GM04504 (cell line): ENCODE results near the gene DHRS12.

Experiments used
- DNase-seq: peaks from one replicate; pipeline ENCODE4 v3.0.0-alpha.2; 2012; ENCODE audit warnings: low read depth

Gene DHRS12

DNA sequence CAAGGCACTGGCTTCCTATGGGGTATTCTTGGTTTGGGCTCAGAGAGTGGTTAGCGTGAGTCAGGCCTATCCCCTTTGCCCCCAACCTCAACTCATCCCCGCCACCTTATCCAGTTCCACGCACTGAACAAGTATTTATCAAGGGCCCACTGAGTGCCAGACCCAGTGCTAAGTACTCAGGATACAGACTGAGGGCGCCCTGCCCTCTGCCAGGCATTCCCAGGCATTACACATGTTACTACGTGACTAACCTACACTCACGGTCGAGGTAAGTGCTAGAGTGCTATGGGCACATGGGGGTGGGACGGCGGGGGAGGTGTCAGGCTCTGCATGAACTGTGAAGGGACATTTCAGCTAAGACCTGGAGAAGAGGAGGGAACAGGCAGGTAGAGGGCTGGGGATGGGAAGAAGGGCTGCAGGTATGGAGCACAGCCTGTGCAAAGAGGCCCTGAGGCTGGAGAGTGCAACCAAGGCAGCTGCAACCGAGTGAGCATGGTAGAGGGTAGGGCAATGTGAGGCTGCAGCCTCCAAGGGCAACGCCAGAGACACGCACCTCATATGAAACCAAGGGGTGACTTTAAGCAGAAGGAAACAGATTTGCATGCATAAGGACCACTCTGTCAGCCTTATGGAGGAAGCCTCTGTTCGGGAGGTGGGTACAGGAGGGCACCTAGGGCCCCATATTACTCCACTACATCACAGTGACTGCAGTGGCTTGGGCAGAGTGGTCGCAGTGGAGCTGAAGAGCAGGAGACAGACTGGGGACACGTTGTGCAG is 22.5 kb downstream of the DHRS12 start:
- DNase-seq = no peak

- DNase-seq = no peak
These were observed 23.9 kb downstream of the DHRS12 start for GRCh38 chr13:51780099-51780498.

DNA sequence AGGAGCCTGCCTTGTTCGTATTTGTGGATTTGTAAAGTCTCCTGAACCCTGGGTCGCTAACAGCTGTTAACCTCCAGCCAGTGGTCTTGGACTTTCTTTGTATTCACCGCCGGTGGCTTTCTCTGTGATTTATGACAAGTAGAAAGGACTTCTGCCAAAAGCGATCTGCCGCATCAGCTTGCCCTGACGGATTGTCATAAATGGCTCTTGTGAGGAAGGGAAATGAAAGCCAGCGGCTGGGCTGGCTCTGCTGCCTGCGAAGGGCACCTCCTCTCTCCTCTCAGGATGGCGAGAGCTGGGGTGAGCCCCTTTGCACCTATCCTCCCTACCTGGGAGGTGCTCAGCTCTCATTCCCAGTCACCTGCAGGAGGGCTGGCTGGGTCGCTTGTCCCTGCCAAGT is 25.6 kb downstream of the DHRS12 start:
- DNase-seq = no peak

DNA sequence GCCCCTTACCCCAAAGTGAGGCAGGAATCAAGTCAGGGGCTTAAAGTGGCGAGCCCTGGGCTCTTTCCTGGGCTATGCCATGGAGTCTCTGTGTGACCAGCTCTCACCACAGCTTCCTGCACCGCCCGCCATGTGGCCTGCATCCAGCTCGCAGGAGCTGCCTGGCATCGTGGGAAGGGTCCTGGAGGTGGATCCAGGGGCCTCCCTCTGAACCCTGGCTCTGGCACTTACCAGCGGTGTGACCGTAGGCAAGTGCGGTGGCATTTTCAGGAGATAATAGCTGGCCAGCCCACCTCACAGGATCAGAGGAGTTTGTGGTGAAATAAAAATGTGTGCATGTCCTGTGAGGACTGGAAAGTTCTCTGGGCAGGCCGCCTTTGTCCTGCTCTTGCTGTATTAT is 26.0 kb downstream of the DHRS12 start:
- no peak for DNase-seq

GRCh38 chr13:51776179-51776578 is 27.8 kb downstream of the DHRS12 start:
- no peak for DNase-seq

GRCh38 chr13:51773515-51773914 is 30.4 kb downstream of the DHRS12 start:
- no peak for DNase-seq

DNA sequence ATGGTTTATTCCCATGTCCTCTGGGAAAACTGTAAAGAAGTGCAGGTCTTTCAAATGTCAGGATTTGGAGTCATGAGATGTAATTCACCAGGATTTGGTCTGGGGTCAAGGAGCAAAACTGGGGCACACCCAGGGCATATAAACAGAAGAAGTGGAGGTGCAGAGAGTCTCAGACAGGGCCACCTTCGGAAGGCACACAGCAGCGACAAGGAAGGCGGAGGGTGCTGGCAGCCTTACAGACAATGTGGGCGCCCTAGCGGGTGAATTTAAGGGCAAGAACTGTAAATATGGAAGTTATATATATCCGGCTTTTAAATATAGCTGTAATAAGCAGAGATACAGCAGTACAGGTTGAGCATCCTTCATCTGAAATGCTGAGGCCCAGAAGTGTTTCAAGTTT is 31.2 kb downstream of the DHRS12 start:
- DNase-seq = no peak

GRCh38 chr13:51772105-51772455 is 31.9 kb downstream of the DHRS12 start:
- no peak for DNase-seq

DNA sequence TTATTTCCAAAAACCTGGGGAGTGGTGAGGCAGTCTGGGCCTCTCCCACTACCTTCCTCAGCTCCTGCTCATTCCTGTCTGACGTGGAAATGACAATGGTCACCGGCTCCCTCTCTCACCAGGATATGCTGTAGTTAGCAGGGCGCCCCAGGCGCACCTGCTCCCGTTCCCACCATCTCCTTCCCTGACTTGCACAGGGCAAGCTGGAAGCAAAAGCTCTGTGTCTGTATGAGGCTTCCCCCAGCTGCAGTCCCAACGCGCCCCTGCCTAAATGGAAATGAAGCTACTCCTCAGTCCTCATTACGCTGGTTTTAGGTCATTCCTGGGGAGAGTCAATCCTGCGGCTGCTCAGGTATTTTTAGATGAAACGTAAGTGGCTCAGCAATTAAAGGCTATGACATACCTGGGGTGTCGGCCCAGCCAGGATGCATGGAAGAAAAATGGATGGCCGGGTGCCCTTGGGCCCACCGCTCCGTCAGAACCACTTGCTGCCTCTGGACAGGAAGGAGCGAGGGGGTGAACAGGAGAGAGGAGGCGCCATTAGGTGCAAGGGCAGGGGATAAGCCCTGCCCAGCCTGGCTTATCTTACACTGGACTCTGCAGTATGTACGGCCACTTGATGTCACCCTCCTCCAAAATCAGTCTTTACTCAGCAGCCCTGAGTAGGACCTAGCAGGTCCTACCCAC is 32.4 kb downstream of the DHRS12 start:
- DNase-seq = no peak

GRCh38 chr13:51770681-51771417 is 33.1 kb downstream of the DHRS12 start:
- DNase-seq = no peak

DNA sequence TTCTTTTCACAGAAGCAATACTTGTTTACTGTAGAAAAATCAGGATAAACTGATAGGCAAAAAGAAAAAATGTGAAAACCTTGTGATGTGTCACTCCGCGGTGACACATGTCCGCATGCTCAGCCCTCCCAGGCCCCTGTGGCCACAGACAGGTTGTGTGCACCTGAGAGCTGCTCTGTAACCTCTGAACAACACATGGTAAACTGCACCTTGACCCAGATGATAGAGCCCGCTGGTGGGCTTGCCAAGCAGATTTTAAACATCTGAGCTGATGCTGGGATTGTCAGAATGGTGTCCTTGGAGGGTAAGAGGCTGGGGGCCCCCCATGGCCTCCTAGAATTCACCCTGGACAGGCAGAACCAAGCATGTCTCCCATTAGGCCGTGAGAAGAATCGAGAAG is 33.8 kb downstream of the DHRS12 start:
- DNase-seq = no peak

DNA sequence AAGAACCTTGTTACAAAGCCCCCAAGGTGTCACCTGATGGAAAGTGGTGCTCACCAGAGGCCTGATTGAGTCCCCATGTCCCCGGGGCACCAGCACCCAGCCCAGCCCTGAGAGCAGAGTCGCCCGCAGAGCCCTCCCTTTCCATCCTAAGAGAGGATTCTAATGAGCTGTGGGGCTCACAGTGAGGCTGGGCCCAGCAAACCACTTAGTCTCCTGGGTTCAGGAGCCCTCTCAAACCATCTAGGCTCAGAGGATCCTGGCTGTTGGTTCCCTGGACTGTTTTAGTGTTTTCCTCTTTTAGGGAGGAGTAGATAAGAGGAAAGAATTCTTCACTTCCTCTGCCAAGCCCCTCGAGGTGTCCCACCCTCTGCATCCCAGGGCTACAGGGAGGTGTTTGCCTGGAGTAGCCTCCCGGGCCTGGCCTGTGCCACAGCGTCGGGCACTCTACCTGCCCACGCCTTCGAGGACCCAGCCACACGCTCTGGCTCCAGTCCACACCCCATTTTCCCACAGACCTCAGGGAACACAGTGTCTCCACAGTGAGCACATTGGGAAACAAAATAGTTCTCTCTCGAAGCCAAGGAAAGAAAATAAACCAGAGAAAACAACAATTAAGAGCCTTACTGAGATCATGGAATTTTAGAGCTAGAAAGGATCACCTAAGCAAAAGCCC is 34.4 kb downstream of the DHRS12 start:
- no peak for DNase-seq

DNA sequence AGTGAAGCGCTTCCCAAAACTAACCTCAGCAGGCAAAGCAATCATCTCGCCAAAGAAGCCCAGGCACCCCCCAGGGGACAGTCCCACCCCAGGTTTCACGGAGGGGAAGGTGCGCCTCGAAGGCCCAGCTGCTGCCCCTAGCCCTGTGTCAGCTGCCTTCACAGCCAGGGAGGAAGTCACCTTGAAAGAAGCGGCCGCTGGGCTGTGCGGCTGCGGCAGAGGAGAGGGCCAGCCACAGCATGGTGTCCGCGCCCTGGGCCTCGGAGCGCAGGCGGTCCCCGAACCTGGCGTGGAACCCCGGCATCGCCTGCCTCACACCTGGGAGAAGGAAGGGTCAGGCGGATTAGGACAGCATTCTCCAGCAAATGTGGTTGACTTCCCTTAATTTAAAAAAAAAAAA is 35.0 kb downstream of the DHRS12 start:
- no peak for DNase-seq

DNA sequence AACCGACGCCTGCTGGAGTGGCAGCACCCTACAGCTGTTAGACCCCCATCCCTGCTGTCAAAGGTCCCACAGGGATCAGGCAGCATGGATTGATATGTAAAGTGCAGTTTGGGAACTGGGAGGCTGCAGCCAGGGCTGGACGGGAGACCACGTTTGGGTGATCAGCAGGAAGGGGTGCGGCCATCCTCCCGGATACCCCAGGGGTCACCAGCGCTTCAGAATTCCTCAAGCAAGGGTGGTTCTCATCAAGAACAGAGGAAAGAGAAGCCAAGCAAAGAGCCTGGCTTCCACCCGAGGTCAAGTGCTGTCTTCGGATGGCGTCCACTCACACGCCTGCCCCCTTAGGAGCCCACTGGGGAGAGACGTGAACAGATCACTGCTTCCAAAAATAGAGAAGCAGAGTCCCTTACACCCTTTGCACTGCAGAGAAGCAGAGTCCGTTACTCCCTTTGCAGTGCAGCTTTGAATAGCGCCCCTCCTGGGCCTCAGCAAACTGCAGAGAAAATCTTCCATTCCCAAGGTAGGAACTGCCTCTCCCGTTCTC is 35.5 kb downstream of the DHRS12 start:
- no peak for DNase-seq

GRCh38 chr13:51767100-51767499 is 36.9 kb downstream of the DHRS12 start:
- no peak for DNase-seq

GRCh38 chr13:51765142-51765515 is 38.8 kb downstream of the DHRS12 start:
- no peak for DNase-seq

DNA sequence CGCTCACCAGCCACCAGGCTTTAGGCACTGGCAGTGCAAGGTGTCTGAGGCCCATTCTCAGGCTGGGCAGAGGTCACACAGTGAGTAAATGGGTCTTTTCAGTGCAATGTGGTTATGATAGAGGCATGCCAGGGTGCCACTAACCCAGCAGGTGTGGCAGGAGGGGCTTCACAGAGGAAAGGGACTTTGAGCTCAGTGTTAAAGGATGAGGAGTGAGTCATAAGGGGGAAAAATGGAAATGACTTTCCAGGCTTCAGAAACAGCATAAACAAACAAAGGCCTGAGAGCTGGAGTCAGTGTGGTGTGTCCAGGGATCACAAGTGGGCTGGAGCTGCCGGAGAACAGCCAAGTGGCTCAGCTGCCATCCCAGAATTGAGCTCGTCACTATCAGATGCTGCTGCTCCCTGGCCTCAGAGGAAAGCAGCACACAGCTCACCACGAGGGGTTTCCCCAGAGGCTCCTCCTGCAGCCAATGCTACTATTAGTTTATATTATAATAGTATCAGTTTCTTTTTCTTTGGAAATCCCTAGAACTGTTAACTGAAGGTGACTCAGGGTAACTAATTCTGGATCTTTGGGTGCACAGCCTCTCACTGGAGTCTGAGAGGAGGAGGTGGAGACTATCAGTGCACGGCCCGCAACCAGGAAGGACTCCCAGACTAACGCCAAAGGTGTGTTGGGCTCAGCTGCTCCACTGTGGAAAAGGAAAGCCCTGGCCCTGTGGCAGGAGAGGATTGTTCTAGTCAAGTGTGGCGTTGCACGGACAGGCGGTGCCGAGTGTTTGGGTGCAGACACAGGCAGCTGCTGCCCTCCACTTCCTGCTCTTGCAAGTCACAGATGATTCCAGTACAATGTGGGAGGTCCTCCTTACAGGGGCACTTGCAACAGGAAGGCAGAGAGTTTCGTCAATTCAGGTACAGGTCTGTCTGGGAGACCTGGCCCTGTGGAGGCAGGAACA is 39.5 kb downstream of the DHRS12 start:
- no peak for DNase-seq

DNA sequence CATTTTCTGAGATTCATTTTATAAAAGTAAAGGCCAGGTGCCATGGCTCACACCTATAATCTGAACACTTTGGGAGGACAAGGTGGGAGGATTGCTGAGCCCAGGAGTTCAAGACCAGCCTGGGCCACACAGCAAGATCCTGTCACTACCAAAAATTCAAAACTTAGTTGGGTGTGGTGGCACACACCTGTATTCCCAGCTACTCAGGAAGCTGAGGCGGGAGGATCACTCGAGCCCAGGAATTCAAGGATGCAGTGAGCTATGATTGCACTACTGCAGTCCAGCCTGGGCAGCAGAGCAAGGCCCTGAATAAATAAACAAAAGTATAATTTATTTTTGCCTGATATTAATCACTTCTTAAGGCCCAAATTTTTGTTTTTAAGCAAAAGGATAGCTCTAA is 40.5 kb downstream of the DHRS12 start:
- DNase-seq = no peak

DNA sequence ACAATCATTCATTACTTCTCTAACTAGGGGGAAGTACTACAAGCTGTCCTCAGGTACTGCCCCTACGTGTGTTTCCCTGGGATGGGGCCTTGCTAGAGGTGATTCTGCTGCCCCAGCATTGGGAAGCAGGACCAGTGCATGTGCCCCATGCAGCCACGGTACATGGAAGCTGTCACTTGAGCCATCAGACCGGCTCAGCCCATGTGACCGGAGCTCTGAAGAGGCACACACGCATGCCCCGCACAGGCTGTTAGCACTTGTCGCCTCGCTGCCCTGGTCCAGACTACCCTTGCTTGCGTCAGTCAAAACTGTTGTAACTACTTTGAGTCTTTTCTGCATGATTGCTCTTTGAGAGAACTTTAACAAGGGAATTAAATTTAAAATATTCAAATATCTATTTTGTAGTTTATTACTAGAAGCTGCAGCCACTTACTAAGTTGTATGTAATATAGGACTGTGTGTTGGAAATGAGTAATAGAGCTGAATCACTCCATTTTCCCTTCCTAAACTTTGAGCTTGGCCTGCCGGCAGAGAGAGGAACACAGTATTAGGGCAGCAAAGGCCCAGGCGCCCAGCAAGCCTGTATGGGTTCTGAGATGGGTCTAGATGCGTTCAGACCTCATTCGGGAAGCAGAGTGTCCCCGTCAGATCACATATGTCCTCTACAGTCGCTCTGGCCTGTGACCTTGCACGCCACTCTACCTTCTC is 42.2 kb downstream of the DHRS12 start:
- no peak for DNase-seq

DNA sequence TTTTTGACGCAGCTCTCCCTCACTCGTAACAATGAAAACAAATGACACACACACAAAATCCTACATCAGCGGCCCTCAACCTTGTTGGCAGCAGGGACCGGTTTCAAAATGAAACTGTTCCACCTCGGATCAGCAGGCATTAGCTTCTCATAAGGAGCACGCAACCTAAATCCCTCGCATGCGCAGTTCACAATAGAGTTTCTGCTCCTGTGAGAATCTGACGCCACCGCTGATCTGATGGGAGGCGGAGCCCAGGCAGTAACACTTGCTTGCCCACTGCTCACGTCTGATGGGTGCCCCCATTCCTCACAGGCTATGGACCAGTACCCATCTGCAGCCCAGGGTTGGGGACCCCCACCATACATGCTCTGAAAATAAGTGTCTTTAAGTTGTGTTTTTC is 43.4 kb downstream of the DHRS12 start:
- no peak for DNase-seq

DNA sequence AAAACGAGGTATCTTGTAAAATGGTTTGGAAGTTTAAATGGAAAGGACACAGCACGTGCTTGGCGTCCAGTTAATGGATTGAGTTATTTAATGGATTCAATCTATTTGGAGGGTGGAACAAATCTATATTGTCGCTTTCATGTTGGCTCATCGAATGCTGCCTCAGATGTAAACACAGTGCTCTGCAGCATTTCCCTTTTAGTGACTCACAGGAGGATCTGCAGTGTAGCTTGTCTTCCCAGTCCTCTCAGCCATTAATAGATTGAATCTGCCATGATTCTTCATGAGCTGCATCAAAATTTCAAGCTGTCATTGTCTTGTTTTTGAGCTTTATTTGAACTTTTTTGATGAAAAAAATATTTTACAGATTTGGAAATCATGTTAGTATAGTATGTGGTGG is 44.7 kb downstream of the DHRS12 start:
- DNase-seq = no peak
